Activated CD4-positive, CD25-positive, alpha-beta regulatory T cell treated with anti-CD3 and anti-CD28 coated beads, Interleukin-2, amount 50 U/mL, for 72 hours (primary cell): ENCODE results near the gene MYOG.

Source experiments
- DNase-seq: peaks from one replicate; pipeline ENCODE4 v3.0.0; 2021

MYOG gene

GRCh38 chr1:203085528-203086406, at the start of gene MYOG:
TSS of gene MYOG (minus strand) at chr1:203086012. CDS start at chr1:203085961, 51 bp downstream.
- no peak for DNase-seq

GRCh38 chr1:203133970-203134725, 48.3 kb upstream of the MYOG start:
- DNase-seq = no peak

GRCh38 chr1:203131548-203132200, 45.9 kb upstream of the MYOG start:
- no peak for DNase-seq

- no peak for DNase-seq
Measured at GRCh38 chr1:203130358-203130985, 44.7 kb upstream of the MYOG start.

- DNase-seq = no peak
Measured at GRCh38 chr1:203129501-203130231, 43.9 kb upstream of the MYOG start.

- DNase-seq = no peak
Measured at GRCh38 chr1:203128716-203129500, 43.1 kb upstream of the MYOG start.

- no peak for DNase-seq
Measured at GRCh38 chr1:203128431-203128715, 42.6 kb upstream of the MYOG start.

- no peak for DNase-seq
Measured at GRCh38 chr1:203127666-203128430, 42.0 kb upstream of the MYOG start, which contains the start of gene ADORA1. TSS of gene ADORA1 (plus strand) at chr1:203127726. CDS start at chr1:203128842, 1,116 bp downstream.

GRCh38 chr1:203126866-203127665, 41.3 kb upstream of the MYOG start:
- DNase-seq = no peak

- no peak for DNase-seq
Measured at GRCh38 chr1:203126151-203126865, 40.5 kb upstream of the MYOG start.

GRCh38 chr1:203124546-203125317, 38.9 kb upstream of the MYOG start:
- DNase-seq = no peak

GRCh38 chr1:203124011-203124410, 38.2 kb upstream of the MYOG start:
- DNase-seq = no peak

GRCh38 chr1:203122159-203122558, 36.3 kb upstream of the MYOG start:
- DNase-seq = no peak

- no peak for DNase-seq
Measured at GRCh38 chr1:203121186-203122015, 35.6 kb upstream of the MYOG start.

- no peak for DNase-seq
Measured at GRCh38 chr1:203120325-203121153, 34.7 kb upstream of the MYOG start.
